Pancreas (tissue), 10 donors: ENCODE measurements around the gene PCSK6. TPM values are rescaled to one million over a fixed set of nuclear protein-coding genes. Genes with fewer than 3 reads are reported as not detected.

ENCODE experiments used
- ATAC-seq, 4 donors: fragments of 200-7000 bp; cut with Tn5 transposase; one replicate each; pipeline versions ENCODE4 v1.8.0 to v1.9.1; 2020; ENCODE audit warnings: mild to moderate bottlenecking in 4 of 4, moderate library complexity in 4 of 4
- DNase-seq, 6 donors: peaks; one replicate each; pipeline ENCODE4 v3.0.0-alpha.2; 2020
- FAIRE-seq: peaks from 2 replicates; lab custom pipeline; 2012; peaks lifted over from hg19 to GRCh38; lab: Jason Lieb, UNC
- H3K27ac ChIP-seq, 4 donors: fragments of 200-600 bp; sonication (generic); 1 replicate in 3 of 4; 2 replicates in 1 of 4; pipeline versions ENCODE4 v1.5.0 to v1.8.0; 2020
- H3K27me3 ChIP-seq, 4 donors: fragments of 200-600 bp; one replicate each; pipeline ENCODE4 v1.8.0; 2021
- H3K36me3 ChIP-seq, 3 donors: fragments of 200-600 bp; sonication (generic) in 1 of 3; one replicate each; pipeline versions ENCODE4 v1.5.0 to v1.8.0; 2020 to 2021
- H3K4me1 ChIP-seq, 3 donors: fragments of 200-600 bp; one replicate each; pipeline ENCODE4 v1.8.0; 2021
- H3K4me3 ChIP-seq, 4 donors: fragments of 200-600 bp; sonication (generic) in 2 of 4; one replicate each; pipeline versions ENCODE4 v1.5.0 to v1.8.0; 2020 to 2021
- H3K9me3 ChIP-seq, 4 donors: fragments of 200-600 bp; one replicate each; pipeline ENCODE4 v1.8.0; 2021
- CTCF ChIP-seq, 4 donors: fragments of 200-600 bp; sonication (generic) in 3 of 4; IDR thresholded peaks; one replicate each; pipeline versions ENCODE4 v1.5.0 to v1.8.0; 2021; ENCODE audit warnings: antibody characterized with exemption in 4 of 4
- WGBS, 2 donors: extraction: QIAGEN DNeasy Blood & Tissue Kit; methylation state at CpG; one replicate each; pipeline ENCODE4 v1.1.7; 2013; 5-methylcytosine and 5-hydroxymethylcytosine counted together
- intact Hi-C, 3 donors: fragments of 100-400 bp; cut with DNase I; formaldehyde crosslinking; loops; one replicate each; pipeline versions ENCODE4 v1.11.1 to v1.14.2; 2022
- polyA plus RNA-seq, 2 donors: library from polyadenylated mRNA; stranded (reverse); fragments of 200-250 nt; gene quantifications; one replicate each; pipeline ENCODE4 v1.2.3, GENCODE V29; 2013
- total RNA-seq, 6 donors: library from RNA; stranded (reverse); fragmentation: NEBNext Ultra II Directional in 4 of 6; extraction: Animal tissue kit (Norgen Biotek cat#: 25700) in 4 of 6; gene quantifications; one replicate each; pipeline versions ENCODE4 v1.2.1 to v1.2.4, GENCODE V29; 2021 to 2023
- donor health status: healthy with polysubstance abuse.
- donor health status: DM: no; HTN: no; CAD: no; lungs with moderate emphysema.
- donor health status: DM: no; HTN: no; CAD: no.
- donor health status: control.
- donor health status: control.
- donor health status: Bipolar disorder and iron deficiency.
- donor health status: DM: yes; HTN: yes; CAD: no.
- donor health status: DM: no; HTN: no; CAD: no.
- donor health status: DM: no; HTN: no; CAD: no.
- donor health status: DM: yes; HTN: yes; CAD: no.

The PCSK6 gene
- total and polyA plus RNA-seq, 8 donors, result 0.87 to 4.5 (median 3.0) TPM

- FAIRE-seq, result no peak
- WGBS, 2 donors, result 87 to 90% methylated on average over 7 of the region's 7 CpGs
- intact Hi-C loops, result no loop called here
- no peaks in the 10 kb centered on the region for H3K4me1 ChIP-seq
- no peak overlapping the region for H3K27ac ChIP-seq
- H3K4me3 ChIP-seq, result no peak overlapping the region
- no peak for TF ChIP-seq CTCF (IDR thresholded peaks at IDR 0.05)
- no peak for DNase-seq
- H3K9me3 ChIP-seq, result no peaks in the 10 kb centered on the region
- ATAC-seq, result no peak
- H3K36me3 ChIP-seq, result no peaks in the 10 kb centered on the region
- H3K27me3 ChIP-seq, result no peaks in the 10 kb centered on the region
These were observed 78.9 kb downstream of the PCSK6 start for GRCh38 chr15:101410612-101411011.

DNA sequence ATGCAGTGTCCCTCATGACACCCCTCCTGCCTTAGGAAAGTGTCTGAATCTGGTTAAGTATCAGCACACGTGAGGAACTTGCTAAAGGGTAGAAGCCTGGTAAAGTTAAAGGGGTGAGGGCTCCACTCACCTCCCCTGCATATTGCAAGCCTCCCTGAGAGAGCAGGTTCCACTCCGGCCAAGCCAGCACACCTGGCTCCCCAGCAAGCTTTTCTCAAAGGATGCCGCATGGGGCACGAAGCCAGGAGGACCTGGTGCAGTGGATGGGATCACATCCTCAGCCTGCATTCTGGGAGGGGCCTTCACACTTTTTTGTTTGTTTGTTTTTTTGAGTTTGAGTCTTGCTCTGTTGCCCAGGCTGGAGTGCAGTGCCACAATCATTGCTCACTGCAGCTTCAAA is 79.9 kb downstream of the PCSK6 start:
- H3K27ac ChIP-seq, result no peak overlapping the region
- FAIRE-seq, result no peak
- no peaks in the 10 kb centered on the region for H3K9me3 ChIP-seq
- H3K27me3 ChIP-seq, result no peaks in the 10 kb centered on the region
- intact Hi-C loops, result no loop called here
- DNase-seq, result peak in 1 of 6 donors; percentile 6
- H3K4me3 ChIP-seq, result no peak overlapping the region
- no peaks in the 10 kb centered on the region for H3K36me3 ChIP-seq
- 89 to 94% methylated on average over 4 of the region's 4 CpGs for WGBS, 2 donors
- no peaks in the 10 kb centered on the region for H3K4me1 ChIP-seq
- TF ChIP-seq CTCF (IDR thresholded peaks at IDR 0.05), result no peak
- no peak for ATAC-seq

- H3K27me3 ChIP-seq, result no peaks in the 10 kb centered on the region
- whole genome bisulfite sequencing, 2 donors, result 92 to 93% methylated on average over 23 of the region's 23 CpGs
- H3K36me3 ChIP-seq, result no peaks in the 10 kb centered on the region
- H3K27ac ChIP-seq, result no peak overlapping the region
- no peaks in the 10 kb centered on the region for H3K4me1 ChIP-seq
- H3K4me3 ChIP-seq, result no peak overlapping the region
- H3K9me3 ChIP-seq, result no peaks in the 10 kb centered on the region
- no peak for FAIRE-seq
- no peak for TF ChIP-seq CTCF (IDR thresholded peaks at IDR 0.05)
- intact Hi-C loops, result no loop called here
- no peak for DNase-seq
- no peak for ATAC-seq
These were observed 81.3 kb downstream of the PCSK6 start for GRCh38 chr15:101407966-101408775.

- no peak for TF ChIP-seq CTCF (IDR thresholded peaks at IDR 0.05)
These were observed 82.1 kb downstream of the PCSK6 start for GRCh38 chr15:101407439-101407838.

DNA sequence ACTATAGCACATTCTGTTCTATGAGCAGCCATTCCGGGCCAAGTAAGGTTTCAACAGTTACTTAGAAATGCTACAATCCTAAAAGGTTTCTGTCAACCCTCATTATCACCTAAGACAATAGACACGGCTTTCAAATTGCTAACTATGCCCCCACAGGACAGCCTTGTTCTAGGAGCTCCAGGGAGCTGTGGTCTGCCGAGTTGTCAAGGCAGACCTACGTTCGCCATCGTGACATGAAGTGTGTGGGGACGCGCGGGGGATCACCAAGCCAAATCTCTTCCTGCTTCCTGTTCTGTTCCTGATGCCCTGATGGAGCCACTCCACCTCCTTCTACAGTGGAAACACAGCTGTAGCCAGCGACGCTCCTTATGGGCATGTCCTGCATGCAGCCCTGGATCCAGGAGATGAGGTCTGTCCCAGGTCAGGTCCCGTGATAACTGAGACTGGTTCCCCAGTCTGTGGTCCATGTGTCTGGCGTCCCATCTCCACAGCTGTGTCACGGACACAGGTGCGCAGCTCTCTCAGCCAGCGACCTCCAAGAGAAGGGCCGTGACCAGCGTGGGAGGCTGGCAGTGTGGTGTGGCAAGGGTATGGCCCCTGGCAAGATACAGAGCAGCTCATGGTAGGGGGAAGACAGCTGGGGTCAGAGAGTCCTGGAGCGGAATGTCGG is 82.8 kb downstream of the PCSK6 start:
- ATAC-seq, result no peak
- 90 to 93% methylated on average over 20 of the region's 20 CpGs for WGBS, 2 donors

More at GRCh38 chr15:101407439-101407838, 82.1 kb downstream of the PCSK6 start:
- intact Hi-C loops, result no loop called here
- DNase-seq (no peak), ATAC-seq (no peak), FAIRE-seq (no peak)
- WGBS, 2 donors, result 89 to 91% methylated on average over 5 of the region's 5 CpGs
- no peak overlapping the region for H3K27ac ChIP-seq
- no peak overlapping the region for H3K4me3 ChIP-seq
- H3K27me3 ChIP-seq, result no peaks in the 10 kb centered on the region
- H3K4me1 ChIP-seq, result no peaks in the 10 kb centered on the region
- H3K9me3 ChIP-seq, result no peaks in the 10 kb centered on the region
- no peaks in the 10 kb centered on the region for H3K36me3 ChIP-seq

More for the DNA sequence above, 82.8 kb downstream of the PCSK6 start:
- Histone ChIP-seq H3K4me1 (no peaks in the 10 kb centered on the region), H3K27me3 (no peaks in the 10 kb centered on the region), H3K9me3 (no peaks in the 10 kb centered on the region), H3K27ac (no peak overlapping the region), H3K4me3 (no peak overlapping the region), H3K36me3 (no peaks in the 10 kb centered on the region)
- FAIRE-seq (no peak), DNase-seq (no peak)
- intact Hi-C loops, result no loop called here
- TF ChIP-seq CTCF (IDR thresholded peaks at IDR 0.05), result no peak
